HS-27A (cell line): ENCODE data around the gene DIRAS2.
A peak's percentile ranks its signal among the peaks of the same experiment; 100 is the strongest.
"Not testable (repeated sequence)": the region's sequence is repeated elsewhere in the genome, so short reads cannot be mapped to it uniquely, and the experiment has no call there.

Experiments
- DNase-seq: peaks from one replicate; pipeline ENCODE4 v3.0.0-alpha.2; 2012; ENCODE audit warnings: low read depth, missing footprints

The DIRAS2 gene

DNA sequence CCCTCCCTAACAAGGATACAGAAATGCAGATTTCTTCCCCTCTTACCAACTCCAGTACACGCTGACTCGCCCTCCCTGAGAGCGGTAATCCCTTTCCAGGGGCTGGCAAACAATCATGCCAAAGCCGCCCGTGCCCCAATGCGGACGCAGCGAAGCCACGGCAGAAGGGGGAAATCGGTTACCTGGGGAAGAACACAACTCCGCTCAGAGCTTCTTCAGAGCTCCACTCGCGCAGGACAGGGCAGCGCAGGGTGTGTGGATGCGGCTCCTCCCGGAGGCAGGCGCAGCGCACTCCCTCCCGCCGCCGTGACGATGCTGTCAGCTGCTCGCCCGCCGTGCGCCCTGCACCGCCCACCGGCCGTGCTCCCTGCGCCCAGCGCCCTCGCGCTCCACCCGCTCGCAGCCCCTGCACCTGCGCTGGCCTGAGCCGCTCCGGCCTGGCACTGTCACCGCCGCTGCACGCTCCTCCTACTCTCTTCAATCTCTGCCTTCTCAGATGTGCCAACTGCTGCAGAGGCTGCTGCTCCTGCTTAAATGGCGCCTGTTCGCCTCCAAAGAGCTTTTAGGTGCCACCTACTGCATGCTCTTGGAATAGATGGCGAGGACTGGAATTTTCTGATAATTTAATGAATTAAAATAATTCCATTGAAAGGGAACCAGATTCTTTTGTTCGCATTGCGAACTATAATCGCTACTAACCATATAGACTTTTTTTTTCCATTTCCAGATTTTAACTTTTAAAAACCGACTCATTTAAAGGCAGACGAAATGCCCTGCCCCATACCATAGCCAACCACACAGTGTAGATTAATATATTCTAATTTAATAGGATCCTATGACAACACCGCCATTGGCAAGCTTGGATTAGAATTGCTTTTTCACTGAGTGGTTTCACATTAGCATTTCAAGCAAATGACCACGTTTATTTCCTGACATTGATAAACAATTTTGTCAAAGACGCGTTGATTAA, at the start of gene DIRAS2:
DIRAS2 (minus strand) TSS at position 255 of the 970 bp plus-strand sequence. CDS start 28,997 bp downstream, outside the sequence.
- DNase-seq, result no peak

GRCh38 chr9:90684736-90685135, 42.1 kb upstream of the DIRAS2 start:
- DNase-seq, result no peak

DNA sequence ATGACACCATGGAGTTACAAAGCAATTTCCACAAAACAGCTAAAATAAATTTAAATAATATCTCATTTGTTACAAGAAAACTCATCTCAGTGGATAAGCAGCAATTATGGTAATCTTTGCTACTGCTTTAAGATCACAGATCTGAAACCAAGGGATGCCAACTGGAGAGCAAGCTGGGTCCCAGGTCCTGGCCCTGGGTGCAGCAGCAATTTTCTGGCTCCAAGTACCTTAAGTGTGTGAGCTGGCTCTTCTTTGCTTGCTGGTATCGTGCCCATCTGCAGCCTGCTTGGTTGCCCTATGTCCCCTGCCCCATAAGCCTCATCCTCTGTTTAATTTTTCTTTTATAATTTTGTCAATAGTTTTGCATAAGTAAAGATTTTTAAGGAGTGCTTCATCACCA, 41.5 kb upstream of the DIRAS2 start:
- no peak for DNase-seq

- no peak for DNase-seq
Measured at GRCh38 chr9:90680534-90680933, 37.9 kb upstream of the DIRAS2 start.

DNA sequence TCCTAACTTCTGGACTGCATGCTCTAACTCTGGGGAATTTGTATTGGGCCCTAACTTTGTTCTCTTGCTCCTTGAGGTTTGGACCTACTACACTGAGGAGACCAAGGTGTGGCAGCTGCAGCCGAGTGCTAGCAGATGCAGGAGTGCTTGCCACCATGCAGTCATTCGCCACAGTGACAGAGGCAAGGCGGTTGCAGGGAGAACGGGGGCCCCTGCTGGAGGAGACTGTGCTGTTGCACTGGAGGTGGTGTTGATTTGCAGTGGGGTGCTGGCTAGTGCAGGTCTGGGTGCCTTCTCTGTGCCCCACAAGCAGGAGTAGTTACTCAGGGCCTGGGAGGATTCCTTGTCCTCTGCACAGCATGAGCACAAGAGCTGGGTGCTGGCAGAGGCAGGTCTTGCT, 22.4 kb upstream of the DIRAS2 start:
- no peak for DNase-seq

DNA sequence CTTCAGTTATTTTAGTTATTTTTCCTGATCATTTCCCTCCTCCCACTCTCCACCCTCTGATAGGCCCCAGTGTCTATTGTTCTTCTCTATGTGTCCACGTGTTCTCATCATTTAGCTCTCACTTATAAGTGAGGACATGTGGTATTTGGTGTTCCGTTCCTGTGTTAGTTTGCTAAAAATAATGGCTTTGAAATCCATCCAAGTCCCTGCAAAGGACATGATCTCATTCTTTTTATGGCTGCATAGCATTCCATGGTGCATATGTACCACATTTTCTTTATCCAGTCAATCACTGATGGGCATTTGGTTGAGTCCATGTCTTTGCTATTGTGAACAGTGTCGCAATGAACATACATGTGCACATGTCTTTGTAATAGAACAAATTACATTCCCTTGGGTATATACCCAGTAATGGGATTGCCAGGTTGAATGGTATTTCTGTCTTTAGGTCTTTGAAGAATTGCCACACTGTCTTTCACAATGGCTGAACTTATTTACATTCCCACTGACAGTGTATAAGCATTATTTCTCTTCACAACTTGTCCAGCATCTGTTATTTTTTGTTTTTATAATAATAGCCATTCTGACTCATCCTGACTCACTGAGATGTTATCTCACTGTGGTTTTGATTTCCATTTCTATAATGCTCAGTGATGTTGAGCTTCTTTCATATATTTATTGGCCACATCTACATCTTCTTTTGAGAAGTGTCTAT, 17.2 kb upstream of the DIRAS2 start:
- DNase-seq, result peak; percentile 2

DNA sequence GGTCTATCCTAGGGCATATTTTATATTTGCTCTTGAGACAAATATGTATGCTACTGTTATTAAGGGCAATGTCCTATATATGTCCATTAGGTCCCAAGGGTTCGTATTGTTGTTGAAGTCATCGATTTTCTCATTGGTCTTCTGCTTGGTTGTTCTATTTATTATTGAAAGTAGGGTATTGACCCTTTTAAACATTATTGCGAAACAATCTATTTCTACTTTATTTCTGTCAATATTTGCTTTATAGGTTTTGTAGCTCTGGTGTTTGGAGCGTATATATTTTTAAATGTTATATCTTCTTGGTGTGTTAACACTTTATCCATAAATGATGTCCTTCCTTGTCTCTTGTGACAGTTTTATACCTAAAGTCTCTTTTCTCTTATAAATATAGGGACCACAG, 16.2 kb upstream of the DIRAS2 start:
- no peak for DNase-seq

DNA sequence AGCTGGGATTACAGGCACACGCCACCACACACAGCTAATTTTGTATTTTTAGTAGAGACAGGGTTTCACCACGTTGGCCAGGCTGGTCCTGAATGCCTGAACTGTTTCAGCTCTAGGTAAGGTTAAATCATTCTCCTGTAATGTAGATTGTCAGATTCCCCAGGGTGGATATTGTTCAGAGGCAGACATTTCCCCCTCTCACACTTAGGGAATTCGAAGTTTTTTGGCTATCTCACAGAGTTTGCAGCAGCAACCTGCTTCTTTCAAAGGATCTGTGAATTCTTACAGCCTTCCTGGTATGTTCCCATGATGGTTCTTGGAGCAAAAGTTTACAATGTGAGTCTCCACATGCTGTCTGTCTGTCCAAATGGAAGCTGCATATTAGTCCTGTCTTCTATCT, 15.6 kb upstream of the DIRAS2 start:
- DNase-seq, result no peak

GRCh38 chr9:90656876-90657275, 14.3 kb upstream of the DIRAS2 start:
- DNase-seq, result not testable (repeated sequence)

DNA sequence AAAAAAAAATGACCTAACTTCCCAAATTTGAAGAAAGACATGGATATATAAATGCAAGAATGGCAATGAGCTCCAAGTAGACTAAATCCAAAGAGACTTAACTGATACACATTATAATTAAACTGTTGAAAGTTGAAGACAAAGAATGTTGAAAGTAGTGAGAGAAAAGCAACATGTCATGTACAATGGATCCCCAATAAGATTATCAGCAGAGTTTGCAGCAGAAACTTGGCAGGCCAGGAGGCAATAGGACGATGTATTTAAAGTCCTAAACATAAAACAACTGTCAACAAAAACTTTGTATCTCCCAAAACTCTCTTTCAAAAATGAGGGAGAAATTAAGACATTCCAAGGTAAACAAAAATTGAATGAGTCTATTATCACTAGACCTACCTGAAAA, 8.6 kb upstream of the DIRAS2 start:
- no peak for DNase-seq

DNA sequence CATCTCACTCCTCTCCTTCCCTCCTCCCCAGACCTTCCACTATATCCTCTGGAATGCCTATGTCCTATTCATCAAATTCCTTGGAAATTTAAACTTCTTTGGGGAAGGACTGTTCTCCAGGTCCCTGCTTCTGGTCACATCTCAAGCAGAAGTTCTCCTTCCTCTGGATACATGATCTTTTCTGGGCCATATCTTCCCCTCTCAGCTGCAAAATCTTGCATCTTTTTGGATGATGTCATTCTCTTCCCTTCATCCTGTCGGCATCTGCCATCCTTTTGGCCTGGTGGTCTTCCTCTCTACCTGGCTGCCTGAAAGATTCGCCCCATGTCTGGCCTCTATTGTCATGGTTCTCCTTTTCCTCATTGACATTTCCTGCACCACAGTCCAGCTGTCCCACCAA, 5.2 kb upstream of the DIRAS2 start:
- DNase-seq, result no peak

- no peak for DNase-seq
Measured at GRCh38 chr9:90645721-90646120, 3.1 kb upstream of the DIRAS2 start.

DNA sequence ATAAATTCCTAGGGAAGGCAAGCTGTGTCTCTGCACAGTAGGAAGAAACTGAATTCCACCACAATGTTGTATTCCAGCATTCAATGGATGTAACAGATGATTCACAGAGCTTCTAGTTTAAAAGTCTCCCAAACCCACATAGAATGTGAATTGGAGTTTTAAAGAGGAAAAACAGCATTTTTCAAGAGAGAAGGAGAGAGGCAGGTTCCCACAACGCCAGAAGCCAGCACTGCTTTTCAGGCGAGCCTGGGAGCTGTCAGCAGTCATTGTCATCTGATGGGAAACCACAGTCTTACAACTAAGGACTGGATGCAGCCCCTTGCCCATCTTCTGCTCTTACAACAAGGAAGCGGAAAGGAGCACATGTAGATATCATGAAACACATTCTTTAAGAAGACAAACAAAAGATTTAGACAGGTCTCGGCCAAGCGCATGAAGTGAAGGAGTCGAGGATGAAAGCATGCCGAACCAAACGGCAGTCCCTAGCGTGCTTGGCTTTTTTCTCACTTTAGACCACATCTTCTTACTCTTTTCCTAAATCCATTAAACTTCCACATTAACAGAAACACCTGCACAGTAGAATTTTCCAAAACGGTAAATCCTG, 638 bp downstream of the DIRAS2 start:
- no peak for DNase-seq

DNA sequence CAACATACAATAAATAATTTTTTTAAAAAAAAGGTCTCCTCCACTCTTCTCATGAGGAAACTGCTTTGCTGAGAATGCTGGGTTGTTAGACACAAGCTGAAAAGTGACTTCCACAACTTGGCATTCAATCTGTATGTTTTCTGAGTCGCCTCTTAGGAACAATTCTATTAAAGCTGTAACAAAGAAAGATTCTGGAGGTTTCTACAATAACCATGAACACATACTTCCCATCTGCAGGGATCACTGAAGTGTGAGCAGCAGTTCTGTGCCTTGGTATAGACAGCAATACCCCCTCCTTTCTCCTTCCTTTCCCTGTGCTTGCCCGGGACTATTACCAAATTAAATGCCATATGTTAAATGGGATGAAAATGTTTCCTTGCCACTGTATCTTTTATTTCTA, 1.5 kb downstream of the DIRAS2 start:
- no peak for DNase-seq

DNA sequence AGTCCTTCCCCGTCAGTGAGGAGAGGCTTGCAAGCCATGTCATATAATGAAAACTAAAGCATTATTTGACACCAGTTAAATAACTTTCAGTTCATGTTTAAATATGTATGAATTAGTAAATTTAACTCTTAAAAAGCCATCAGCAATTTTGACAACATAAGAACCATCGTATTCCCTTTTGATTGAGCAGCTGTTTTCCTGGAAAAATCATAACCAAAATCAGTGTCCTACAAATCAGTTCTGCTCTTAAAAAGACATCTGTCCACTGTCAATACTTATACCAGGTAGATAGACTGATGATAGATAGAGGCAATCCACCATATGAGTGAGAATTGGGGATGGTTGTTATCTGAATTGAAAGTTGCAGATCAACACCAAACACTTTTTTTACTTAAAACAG, 2.3 kb downstream of the DIRAS2 start:
- no peak for DNase-seq

- DNase-seq, result no peak
Measured at GRCh38 chr9:90637626-90638025, 5.0 kb downstream of the DIRAS2 start.

DNA sequence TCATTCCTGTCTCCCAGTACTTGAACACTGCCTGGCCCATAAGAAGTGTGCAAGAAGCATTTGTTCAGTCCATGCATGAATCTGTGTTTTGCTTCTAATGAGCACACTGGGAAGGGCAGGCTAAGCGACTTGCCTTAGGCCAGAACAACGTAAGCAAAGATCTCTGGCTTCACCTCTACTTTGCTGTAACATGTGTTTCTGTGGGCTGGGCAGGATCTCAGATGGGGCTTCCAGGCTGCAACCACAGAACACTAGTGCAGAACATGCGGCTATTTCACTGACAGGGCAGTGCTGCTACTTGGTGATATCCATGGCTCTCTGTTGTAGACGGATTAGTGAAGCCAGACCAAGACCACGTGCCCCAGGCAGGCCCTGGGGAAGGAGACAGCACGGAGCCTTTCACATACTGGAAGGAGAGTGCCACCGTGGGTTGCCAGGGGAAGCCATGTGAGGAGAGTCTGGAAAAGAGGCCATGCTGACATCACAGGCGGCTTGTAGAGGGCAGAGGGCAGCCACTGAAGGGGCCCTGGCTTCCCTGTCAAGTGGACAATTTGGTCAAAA, 9.9 kb downstream of the DIRAS2 start:
- DNase-seq, result no peak

DNA sequence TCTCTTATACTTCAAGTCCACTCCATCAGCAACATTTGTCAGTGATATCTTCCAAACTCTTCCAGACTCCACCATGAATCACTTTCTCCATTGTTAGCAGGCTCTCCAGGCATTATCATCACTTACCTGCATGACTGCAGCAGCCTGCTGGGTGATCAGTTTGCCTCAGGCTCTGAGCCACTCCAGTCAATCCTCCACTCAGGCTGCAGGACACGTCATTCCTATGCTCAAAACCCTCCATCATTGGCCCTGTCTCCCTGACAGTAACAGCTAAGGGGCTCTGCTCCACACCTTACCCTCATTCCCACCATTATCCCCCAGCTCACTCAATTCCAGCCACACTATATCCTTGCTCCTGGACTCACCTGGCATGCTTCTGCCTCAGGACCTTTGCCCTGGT, 10.7 kb downstream of the DIRAS2 start:
- DNase-seq, result no peak

- no peak for DNase-seq
Measured at GRCh38 chr9:90629991-90630390, 12.6 kb downstream of the DIRAS2 start.

- DNase-seq, result no peak
Measured at GRCh38 chr9:90629354-90629753, 13.3 kb downstream of the DIRAS2 start.

DNA sequence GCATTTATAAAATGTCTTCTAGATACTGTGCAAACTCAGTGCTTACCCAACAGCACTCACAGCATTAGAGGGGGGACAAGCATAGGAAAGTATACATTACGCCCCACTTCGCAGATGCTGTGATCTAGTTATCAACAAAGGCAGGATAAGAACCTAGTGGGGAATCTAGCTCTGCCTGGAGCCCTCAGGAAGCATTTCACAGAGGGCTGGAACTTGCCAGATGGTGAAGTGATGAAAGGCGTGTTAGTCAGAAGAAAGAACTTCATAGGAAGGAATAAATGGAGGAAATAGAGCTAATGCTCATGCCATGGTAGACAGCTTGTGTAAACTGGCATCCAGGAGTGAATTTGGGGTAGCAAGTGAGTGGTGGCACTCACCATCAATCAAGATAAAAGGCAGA, 25.8 kb downstream of the DIRAS2 start:
- DNase-seq, result no peak

- DNase-seq, result no peak
Measured at GRCh38 chr9:90613502-90613901, 29.1 kb downstream of the DIRAS2 start.

GRCh38 chr9:90612957-90613356, 29.7 kb downstream of the DIRAS2 start:
- no peak for DNase-seq
